Measurements from ENCODE around the gene NFE2L1. TPM values are rescaled to one million over a fixed set of nuclear protein-coding genes. Genes with fewer than 3 reads are reported as not detected.

NFE2L1 gene
- total and polyA plus RNA-seq, 8 donors = 92.1 to 173 (median 115) TPM

- no peak overlapping the region for H3K27ac ChIP-seq
- TF ChIP-seq CTCF (IDR thresholded peaks at IDR 0.05) = no peak
- no peak for ATAC-seq
Observed at GRCh38 chr17:48037838-48038323, 10.3 kb upstream of the NFE2L1 start.

GRCh38 chr17:48038687-48039086 lies 9.5 kb upstream of the NFE2L1 start:
- no peak for DNase-seq
- peaks cover 0 to 54% of the 10 kb centered on the region in 2 donors for H3K27me3 ChIP-seq
- H3K36me3 ChIP-seq = no peaks in the 10 kb centered on the region
- no peak overlapping the region for H3K27ac ChIP-seq
- no peak for TF ChIP-seq CTCF (IDR thresholded peaks at IDR 0.05)
- no peaks in the 10 kb centered on the region for H3K9me3 ChIP-seq
- H3K4me3 ChIP-seq = no peak overlapping the region
- no peak for ATAC-seq
- H3K4me1 ChIP-seq = peaks cover 8% of the 10 kb centered on the region in 2 donors
- intact Hi-C loops (cut with DNase I) = no loop called here

More at GRCh38 chr17:48037838-48038323, 10.3 kb upstream of the NFE2L1 start:
- Histone ChIP-seq H3K9me3 (no peaks in the 10 kb centered on the region), H3K27me3 (peaks cover 0 to 54% of the 10 kb centered on the region in 2 donors), H3K4me1 (peaks cover 8% of the 10 kb centered on the region in 2 donors), H3K36me3 (no peaks in the 10 kb centered on the region), H3K4me3 (peak overlapping the region in 1 of 2 donors; percentile 55)
- intact Hi-C loops (cut with DNase I) = no loop called here
- DNase-seq = peak in 1 of 4 donors; percentile 24

DNA sequence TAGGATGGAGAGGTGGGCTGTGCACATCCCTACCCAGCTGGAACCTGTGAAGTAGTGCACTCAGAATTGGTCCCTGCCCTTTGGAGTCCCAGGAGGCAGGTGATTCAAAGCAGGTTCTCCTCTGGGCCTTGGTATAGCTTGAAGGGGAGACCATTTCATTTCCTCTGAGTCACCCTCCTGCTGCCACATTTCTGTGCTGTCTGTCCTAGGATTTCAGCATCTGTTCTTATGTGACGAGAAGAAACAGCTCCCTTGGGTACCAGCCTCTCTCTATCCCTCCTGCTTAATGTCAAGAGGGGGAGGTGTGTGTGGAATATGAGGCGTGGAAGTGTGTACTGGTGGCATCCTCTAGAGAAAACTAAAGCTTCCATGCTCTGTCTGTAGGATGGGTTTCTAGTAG lies 5.0 kb upstream of the NFE2L1 start:
- H3K4me3 ChIP-seq = no peak overlapping the region
- TF ChIP-seq CTCF (IDR thresholded peaks at IDR 0.05) = no peak
- H3K9me3 ChIP-seq = no peaks in the 10 kb centered on the region
- peaks cover 0 to 27% of the 10 kb centered on the region in 2 donors for H3K27me3 ChIP-seq
- H3K36me3 ChIP-seq = no peaks in the 10 kb centered on the region
- H3K4me1 ChIP-seq = peaks cover 0 to 16% of the 10 kb centered on the region in 2 donors
- no peak for DNase-seq
- no peak overlapping the region for H3K27ac ChIP-seq
- no peak for ATAC-seq
- intact Hi-C loops (cut with DNase I) = no loop called here

DNA sequence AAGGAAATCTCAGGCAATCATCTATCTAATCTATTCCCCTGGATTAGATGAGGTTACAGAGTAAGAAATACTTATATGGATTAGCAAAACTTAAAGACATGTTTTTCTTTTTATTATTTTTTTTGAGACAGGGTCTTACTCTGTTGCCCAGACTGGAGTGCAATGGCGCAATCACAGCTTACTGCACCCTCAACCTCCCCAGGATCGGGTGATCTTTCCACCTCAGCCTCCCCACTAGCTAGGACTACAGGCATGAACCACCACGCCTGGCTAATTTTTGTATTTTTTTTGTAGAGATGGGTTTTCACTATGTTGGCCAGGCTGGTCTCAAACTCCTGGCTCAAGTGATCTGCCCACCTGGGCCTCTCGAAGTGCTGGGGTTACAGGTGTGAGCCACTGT lies 3.3 kb upstream of the NFE2L1 start:
- DNase-seq (no peak), ATAC-seq (no peak)
- H3K36me3 ChIP-seq = no peaks in the 10 kb centered on the region
- no peaks in the 10 kb centered on the region for H3K9me3 ChIP-seq
- intact Hi-C loops (cut with DNase I) = no loop called here
- TF ChIP-seq CTCF (IDR thresholded peaks at IDR 0.05) = no peak
- no peak overlapping the region for H3K4me3 ChIP-seq
- H3K27me3 ChIP-seq = peaks cover 0 to 10% of the 10 kb centered on the region in 2 donors
- H3K27ac ChIP-seq = no peak overlapping the region
- H3K4me1 ChIP-seq = peaks cover 8 to 27% of the 10 kb centered on the region in 2 donors

GRCh38 chr17:48045316-48046001 lies 2.7 kb upstream of the NFE2L1 start:
- intact Hi-C loops (cut with DNase I) = no loop called here
- peaks cover 14 to 33% of the 10 kb centered on the region in 2 donors for H3K4me1 ChIP-seq
- H3K9me3 ChIP-seq = no peaks in the 10 kb centered on the region
- ATAC-seq (no peak), DNase-seq (no peak)
- no peaks in the 10 kb centered on the region for H3K36me3 ChIP-seq
- no peak for TF ChIP-seq CTCF (IDR thresholded peaks at IDR 0.05)
- no peak overlapping the region for H3K27ac ChIP-seq
- H3K4me3 ChIP-seq = no peak overlapping the region
- peaks cover 0 to 9% of the 10 kb centered on the region in 2 donors for H3K27me3 ChIP-seq

All from left lung (tissue), 10 donors.